Stomach smooth muscle (tissue), 2 donors: ENCODE data around the gene ARHGDIG.
A peak's percentile ranks its signal among the peaks of the same experiment; 100 is the strongest.

Experiments
- H3K27ac ChIP-seq: one replicate; pipeline ENCODE4 v1.7.0; 2013; ENCODE audit warnings: mild to moderate bottlenecking, low read length, inconsistent platforms
- H3K27me3 ChIP-seq, 2 donors: one replicate each; pipeline ENCODE4 v1.7.0; 2013; ENCODE audit warnings: low read length in 2 of 2; ENCODE audit not compliant: insufficient read depth in 2 of 2, control insufficient read depth in 1 of 2
- H3K36me3 ChIP-seq, 2 donors: one replicate each; pipeline ENCODE4 v1.7.0; 2013; ENCODE audit warnings: low read length in 2 of 2; ENCODE audit not compliant: control insufficient read depth in 2 of 2, insufficient read depth in 2 of 2
- H3K4me1 ChIP-seq: one replicate; pipeline ENCODE4 v1.7.0; 2013; ENCODE audit warnings: low read length; ENCODE audit not compliant: control insufficient read depth, insufficient read depth
- H3K4me3 ChIP-seq, 2 donors: one replicate each; pipeline ENCODE4 v1.7.0; 2013; ENCODE audit warnings: low read length in 2 of 2
- H3K9ac ChIP-seq, 2 donors: one replicate each; pipeline ENCODE4 v1.7.0; 2013; ENCODE audit warnings: low read length in 2 of 2, mild to moderate bottlenecking in 1 of 2
- H3K9me3 ChIP-seq, 2 donors: one replicate each; pipeline ENCODE4 v1.7.0; 2013; ENCODE audit warnings: low read length in 2 of 2; ENCODE audit not compliant: control insufficient read depth in 2 of 2
- donor health status: healthy.
- donor health status: Pancreatic carcinoma.

Gene ARHGDIG

DNA sequence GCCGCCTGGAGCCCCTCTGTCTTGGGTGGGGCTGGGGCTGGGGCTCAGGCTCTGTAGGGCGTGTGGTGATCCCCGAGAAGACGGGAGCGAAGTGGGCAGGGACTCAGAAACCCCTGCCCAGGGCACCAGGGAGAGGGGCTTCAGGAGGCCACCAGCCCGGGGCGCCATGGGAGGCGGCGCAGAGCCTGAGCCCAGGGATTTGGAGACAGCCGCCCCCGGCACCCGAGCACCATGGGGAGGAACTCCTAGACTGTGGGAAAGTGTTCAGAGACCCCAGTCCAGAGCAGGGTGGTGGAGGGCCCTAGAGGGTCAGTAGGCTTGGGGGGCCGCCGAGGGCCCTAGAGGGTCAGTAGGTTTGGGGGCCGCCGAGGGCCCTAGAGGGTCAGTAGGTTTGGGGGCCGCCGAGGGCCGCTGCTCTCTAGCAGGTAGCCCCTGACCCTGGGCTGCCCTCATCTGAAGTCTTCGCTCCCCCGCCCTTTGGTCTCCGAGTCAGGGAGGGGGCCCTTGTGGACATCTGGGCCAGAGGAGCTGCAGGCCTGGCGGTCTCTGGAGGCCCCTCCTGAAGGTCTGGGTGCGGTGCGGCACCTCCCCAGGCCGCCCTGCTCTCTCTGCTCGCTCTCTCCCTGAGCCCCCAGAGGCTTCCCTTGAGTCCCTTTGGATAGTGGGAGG lies 734 bp downstream of the ARHGDIG start:
- Histone ChIP-seq H3K9ac (no peak overlapping the region), H3K4me3 (peak overlapping the region in 1 of 2 donors; percentile 47), H3K9me3 (no peaks in the 10 kb centered on the region), H3K27ac (no peak overlapping the region), H3K4me1 (peaks cover 14% of the 10 kb centered on the region), H3K27me3 (peaks cover 6 to 23% of the 10 kb centered on the region in 2 donors), H3K36me3 (no peaks in the 10 kb centered on the region)

DNA sequence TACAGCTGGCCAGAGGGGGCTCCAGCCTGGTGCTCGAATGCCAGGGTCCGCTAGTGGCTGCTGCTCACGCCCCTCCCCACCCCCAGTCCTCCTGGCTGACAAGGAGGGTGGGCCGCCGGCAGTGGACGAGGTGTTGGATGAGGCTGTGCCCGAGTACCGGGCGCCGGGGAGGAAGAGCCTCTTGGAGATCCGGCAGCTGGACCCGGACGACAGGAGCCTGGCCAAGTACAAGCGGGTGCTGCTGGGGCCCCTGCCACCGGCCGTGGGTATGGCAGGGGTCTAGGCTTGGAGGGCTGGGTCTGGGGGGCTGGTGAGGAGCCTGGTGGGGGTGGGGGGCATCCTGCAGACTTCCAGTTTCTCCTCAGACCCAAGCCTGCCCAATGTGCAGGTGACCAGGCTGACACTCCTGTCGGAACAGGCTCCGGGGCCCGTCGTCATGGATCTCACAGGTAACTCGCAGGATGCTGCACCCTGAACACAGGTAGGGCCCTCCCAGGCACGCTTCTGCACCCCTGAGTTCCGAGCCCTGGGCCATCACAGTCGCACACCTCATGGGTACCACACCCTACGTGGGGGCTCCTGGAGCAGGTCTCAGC lies 1.4 kb downstream of the ARHGDIG start:
- Histone ChIP-seq H3K4me3 (no peak overlapping the region), H3K9ac (no peak overlapping the region), H3K4me1 (peaks cover 13% of the 10 kb centered on the region), H3K36me3 (peaks cover 0 to 2% of the 10 kb centered on the region in 2 donors), H3K9me3 (no peaks in the 10 kb centered on the region), H3K27ac (no peak overlapping the region), H3K27me3 (peaks cover 6 to 23% of the 10 kb centered on the region in 2 donors)

DNA sequence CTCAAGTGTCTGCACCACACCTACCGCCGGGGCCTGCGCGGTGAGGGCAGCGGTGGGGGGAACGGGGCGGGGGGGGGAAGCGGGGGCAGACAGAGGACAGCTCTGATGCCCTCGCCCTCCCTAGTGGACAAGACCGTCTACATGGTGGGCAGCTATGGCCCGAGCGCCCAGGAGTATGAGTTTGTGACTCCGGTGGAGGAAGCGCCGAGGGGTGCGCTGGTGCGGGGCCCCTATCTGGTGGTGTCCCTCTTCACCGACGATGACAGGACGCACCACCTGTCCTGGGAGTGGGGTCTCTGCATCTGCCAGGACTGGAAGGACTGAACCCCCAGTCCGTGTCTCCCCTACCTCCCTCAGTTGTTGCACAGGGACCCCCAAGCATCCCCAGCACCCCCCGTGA lies 2.1 kb downstream of the ARHGDIG start:
- Histone ChIP-seq H3K4me3 (no peak overlapping the region), H3K9me3 (no peaks in the 10 kb centered on the region), H3K36me3 (peaks cover 0 to 2% of the 10 kb centered on the region in 2 donors), H3K27me3 (peaks cover 6 to 23% of the 10 kb centered on the region in 2 donors), H3K9ac (no peak overlapping the region), H3K27ac (no peak overlapping the region), H3K4me1 (peaks cover 13% of the 10 kb centered on the region)

GRCh38 chr16:283033-283805 lies 2.8 kb downstream of the ARHGDIG start, which contains the start of gene PDIA2:
Gene PDIA2 (plus strand): TSS chr16:283164. CDS start chr16:283170, 6 bp downstream.
- peaks cover 6 to 23% of the 10 kb centered on the region in 2 donors for H3K27me3 ChIP-seq
- peaks cover 0 to 3% of the 10 kb centered on the region in 2 donors for H3K36me3 ChIP-seq
- no peak within 1 kb of the TSS for H3K9ac ChIP-seq
- H3K4me1 ChIP-seq = peaks cover 13% of the 10 kb centered on the region
- H3K4me3 ChIP-seq = no peak within 1 kb of the TSS
- H3K9me3 ChIP-seq = no peaks in the 10 kb centered on the region
- no peak within 1 kb of the TSS for H3K27ac ChIP-seq

GRCh38 chr16:284204-285120 lies 4.1 kb downstream of the ARHGDIG start:
- H3K4me1 ChIP-seq = peaks cover 13% of the 10 kb centered on the region
- H3K9ac ChIP-seq = no peak overlapping the region
- peaks cover 0 to 5% of the 10 kb centered on the region in 2 donors for H3K36me3 ChIP-seq
- no peak overlapping the region for H3K4me3 ChIP-seq
- H3K27ac ChIP-seq = no peak overlapping the region
- peaks cover 6 to 20% of the 10 kb centered on the region in 2 donors for H3K27me3 ChIP-seq
- no peaks in the 10 kb centered on the region for H3K9me3 ChIP-seq

- Histone ChIP-seq H3K27me3 (peaks cover 4 to 16% of the 10 kb centered on the region in 2 donors), H3K9ac (no peak overlapping the region), H3K4me1 (peaks cover 9% of the 10 kb centered on the region), H3K36me3 (peaks cover 3 to 8% of the 10 kb centered on the region in 2 donors), H3K9me3 (no peaks in the 10 kb centered on the region), H3K27ac (no peak overlapping the region), H3K4me3 (no peak overlapping the region)
Measured at GRCh38 chr16:285146-286055, 5.0 kb downstream of the ARHGDIG start.

DNA sequence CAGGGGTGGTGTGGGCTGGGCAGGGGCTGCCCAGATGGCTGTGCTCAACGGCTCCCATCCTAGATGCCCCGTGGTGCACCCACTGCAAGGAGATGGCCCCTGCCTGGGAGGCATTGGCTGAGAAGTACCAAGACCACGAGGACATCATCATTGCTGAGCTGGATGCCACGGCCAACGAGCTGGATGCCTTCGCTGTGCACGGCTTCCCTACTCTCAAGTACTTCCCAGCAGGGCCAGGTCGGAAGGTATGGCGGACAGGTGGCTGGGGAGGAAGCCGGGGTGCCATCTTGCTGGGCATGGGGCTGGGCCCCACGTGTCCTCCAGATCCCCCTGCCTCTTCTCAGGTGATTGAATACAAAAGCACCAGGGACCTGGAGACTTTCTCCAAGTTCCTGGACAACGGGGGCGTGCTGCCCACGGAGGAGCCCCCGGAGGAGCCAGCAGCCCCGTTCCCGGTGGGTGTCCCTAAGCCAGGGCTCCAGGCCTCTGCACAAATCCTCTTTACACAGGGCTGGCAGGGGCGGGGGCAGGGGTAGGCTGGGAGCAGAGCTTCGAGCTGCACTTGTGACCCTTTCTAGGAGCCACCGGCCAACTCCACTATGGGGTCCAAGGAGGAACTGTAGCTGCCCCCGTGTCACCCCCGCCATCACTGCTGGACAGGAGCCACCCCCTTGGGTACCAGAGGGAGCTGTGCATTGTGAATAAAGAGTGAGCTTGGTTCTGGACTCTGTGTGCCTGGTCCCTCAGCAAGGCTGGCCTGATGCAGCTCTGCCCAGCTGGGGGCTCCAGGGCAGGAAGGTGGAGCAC lies 6.3 kb downstream of the ARHGDIG start:
- H3K4me1 ChIP-seq = no peaks in the 10 kb centered on the region
- H3K4me3 ChIP-seq = no peak overlapping the region
- H3K36me3 ChIP-seq = peaks cover 10% of the 10 kb centered on the region in 2 donors
- H3K27me3 ChIP-seq = peaks cover 3 to 4% of the 10 kb centered on the region in 2 donors
- H3K9ac ChIP-seq = no peak overlapping the region
- no peak overlapping the region for H3K27ac ChIP-seq
- no peaks in the 10 kb centered on the region for H3K9me3 ChIP-seq

DNA sequence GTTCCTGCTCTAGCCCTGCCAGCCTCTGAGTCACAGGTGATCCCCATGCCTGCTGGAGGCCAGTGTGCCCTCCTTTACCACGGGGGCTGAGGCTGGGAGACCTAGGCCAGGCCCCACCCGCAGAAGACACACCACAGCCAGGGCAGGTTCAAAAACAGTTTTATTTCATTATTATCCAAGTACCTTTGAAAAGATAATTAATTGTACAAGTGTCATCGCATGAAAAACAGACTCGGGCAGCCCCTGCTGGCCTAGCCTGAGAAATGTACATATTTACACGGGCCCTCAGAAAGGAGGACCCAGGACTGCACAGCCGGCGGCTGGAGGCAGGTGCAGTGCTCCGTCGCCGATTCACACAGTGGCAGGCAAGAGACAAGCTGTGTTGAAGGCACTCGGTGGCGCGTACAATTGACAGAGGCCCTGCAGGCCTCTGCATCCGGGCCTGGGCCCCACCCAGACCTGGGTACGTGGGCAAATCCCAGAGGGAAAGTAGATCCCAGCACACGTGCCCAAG lies 7.0 kb downstream of the ARHGDIG start:
- peaks cover 10 to 12% of the 10 kb centered on the region in 2 donors for H3K36me3 ChIP-seq
- H3K27me3 ChIP-seq = no peaks in the 10 kb centered on the region
- H3K4me1 ChIP-seq = no peaks in the 10 kb centered on the region
- no peak overlapping the region for H3K9ac ChIP-seq
- no peak overlapping the region for H3K4me3 ChIP-seq
- no peak overlapping the region for H3K27ac ChIP-seq
- no peaks in the 10 kb centered on the region for H3K9me3 ChIP-seq
